HG03460 (cell line): Measurements from ENCODE around the gene ACKR1.

Experiments
- ATAC-seq: cut with Tn5 transposase; IDR thresholded peaks from one replicate; pipeline ENCODE4 v1.9.1; 2021; ENCODE audit not compliant: unreplicated experiment

The ACKR1 gene

DNA sequence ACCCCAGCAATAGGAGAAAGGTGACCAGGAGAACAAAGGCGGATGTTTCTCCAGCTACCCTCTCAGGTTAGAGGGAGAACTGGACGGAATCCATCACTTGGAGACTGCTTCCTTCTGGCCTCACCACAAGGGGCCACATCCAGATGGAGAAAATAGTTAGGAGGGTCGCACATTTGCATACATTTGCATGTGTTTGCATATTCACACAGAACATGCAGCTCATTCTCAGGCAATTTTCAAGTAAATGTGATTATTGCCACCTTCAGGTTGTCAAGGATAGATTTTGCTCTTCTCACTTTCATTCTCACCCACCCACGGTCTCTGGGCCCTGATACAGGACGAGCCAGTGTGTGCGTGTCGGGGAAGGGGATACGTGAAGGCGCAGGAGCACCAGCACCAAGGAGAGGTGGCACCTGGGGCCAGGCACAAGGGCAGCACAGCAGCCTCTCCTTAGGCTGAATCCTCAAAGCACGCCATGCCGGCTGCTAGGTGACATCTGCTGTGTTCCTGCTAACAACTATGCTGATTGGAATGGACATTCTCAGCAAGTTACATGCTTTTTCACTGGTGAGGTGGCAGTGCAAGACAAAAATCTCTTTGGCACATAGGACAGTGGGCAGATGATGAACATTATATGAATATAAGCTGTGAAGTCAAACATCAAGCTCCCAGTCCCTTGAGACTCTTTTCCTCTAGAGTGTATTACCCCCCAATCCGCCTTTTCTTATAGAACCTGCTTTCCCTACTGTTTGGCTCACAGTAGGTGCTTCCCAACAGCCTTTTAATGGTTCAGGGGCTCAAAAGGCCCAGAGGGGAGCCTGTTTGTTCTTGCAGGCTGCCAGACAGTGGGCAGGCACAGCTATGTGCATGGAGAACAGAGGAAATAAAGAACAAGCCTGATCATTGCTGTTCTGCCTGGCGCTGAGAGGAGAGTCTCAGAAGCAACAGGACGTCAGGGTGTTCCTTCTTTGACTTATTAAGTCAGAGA lies 14.3 kb downstream of the ACKR1 start:
- ATAC-seq: no peak

DNA sequence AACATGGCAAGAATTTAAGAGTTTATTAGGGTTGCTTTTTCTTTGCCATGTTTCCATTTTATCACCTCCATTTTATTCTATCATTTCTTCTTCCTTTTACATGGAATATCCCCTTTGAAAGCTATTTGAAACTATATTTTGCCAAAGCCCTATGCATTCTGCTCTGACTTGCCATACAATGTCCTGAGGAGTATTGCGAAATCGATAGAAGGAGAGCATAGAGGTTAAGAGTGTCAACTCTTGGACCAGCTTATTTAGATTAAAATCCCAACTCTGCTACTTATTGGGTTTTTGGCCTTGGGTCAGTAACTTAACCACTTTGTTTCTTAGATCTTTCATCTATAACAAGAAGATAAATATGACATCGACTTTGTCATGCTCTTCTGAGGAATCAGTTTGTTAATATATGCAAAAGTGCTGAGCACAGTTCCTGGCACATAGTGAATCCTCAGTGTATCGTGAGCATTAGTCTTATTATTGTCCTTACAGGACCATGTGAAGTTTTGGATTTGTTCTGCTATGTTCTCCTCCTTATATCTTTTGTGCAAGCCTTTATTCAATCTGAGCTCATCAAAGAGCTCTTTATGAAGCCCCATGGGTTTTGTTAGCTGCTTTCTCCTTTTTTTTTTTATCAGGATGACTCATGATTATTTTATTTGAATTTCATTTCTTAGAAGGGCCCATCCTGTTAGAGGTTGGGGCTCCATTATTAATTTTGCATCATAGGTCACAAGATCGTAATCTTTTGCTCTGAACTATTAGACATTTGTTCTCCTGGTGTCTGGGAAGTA lies 17.6 kb downstream of the ACKR1 start:
- no peak for ATAC-seq

DNA sequence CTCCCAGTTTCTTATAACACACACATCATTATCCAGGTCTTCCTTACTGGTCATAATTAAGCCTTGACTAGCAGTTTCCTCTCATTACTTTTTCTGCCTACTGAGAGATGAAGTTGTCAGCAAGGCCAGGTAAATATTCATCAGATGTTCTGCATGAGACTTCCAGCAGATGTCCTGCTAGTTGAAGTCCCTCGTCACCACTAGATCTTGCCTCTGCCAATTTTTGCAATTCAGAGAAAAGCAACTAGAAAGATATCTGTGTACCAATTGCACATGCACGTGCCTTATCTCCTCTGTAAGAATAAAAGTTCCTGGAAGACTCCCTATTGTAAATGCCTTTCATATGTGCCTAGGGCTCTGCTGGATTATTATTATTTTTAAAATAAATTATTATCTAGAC lies 18.3 kb downstream of the ACKR1 start:
- ATAC-seq: no peak

DNA sequence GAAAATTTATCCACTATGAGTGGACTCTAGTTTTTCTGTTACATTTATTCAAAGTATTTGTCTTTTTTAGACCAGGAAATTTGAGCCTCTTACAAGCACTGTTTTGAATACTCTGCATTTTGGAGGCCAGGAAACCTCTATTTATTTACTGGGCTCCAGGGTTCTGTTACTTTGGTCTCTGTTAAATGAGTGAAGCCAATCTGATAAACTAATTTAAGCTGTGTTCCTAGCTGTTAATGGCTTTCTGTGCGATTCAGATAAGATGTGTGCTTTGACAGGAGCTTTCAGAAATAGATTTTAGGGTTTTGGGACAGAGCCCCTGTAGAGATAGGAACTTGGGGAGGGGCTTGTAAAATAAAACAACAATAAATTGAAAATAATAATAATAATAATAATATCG lies 23.9 kb downstream of the ACKR1 start:
- no peak for ATAC-seq

DNA sequence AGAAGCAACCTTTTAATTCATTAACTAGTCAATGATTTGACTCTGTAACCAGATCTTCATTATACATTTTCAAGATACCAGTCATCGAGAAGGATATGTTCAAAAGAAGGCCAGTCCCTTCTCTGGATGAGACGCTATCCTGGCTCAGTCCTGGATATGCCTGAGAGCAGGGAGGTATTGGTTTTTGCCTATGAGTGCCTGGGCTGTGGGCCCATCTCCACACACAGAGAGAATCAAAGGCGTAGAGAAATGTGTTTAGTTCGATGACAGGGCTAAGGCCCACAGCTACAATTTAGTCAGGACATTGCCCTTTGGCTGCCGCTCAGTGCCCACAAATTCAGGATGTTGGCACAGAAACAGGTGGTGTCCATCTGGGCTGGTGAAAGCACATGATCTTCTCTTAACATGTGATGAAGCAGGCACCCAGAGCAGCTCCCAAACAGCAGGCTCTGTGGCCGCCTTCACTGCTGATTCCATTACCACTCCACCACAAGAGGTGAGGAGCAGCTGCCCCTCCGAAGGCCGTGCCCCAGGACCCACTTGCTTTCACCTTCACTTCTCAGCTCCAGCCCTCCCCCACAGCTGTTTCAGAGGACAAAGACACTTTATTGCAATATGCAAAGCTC lies 24.7 kb downstream of the ACKR1 start:
- ATAC-seq: no peak

DNA sequence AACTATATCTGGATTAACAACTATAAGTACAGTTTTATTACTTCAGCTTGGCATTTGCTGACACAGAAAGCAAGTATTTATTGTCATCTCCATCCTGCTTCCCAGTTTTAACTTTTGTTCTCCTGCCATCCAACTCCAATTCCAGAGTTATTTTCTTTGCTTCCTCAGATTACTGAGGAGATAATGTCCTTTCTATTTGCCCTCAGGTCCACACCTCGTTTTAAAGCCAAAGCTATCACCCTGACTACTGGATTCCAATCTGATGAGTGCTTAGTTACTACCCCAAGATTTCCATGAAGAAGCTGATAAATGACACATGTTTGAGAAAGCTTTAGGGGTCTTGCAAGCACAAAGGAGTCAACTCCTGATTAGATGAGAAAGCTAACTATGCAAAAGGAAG lies 25.2 kb downstream of the ACKR1 start:
- no peak for ATAC-seq

DNA sequence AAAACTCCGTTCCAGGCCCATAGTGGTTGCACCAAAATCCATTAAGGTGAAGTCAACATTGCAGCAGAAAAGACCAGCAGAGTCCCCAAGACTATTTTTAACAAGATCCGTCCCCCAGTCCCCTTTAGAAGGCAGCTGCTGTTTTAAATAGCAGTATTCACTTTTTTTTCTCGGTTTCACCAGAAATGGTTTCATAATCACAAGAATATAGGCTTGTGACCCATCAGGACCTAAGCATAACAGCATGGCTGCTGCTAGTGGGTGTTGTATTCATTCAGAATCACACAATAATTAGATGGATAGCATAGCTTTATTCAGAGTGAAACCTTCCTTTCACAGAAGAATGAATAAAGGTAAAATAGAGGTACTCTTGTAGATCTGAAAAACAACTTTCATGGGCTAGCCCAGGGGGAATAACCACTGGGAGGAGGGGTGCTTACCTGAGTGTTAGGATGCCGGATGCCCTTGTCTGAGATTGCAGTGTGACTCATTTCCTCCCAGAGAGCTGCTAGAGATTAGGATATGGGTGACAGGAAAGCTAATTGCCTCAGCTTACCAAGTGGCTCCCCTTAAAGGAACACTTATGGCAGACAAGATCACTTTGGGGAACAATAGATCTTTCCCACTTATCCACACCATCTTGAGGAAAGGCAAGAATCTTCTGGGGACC lies 35.0 kb downstream of the ACKR1 start:
- ATAC-seq: no peak

DNA sequence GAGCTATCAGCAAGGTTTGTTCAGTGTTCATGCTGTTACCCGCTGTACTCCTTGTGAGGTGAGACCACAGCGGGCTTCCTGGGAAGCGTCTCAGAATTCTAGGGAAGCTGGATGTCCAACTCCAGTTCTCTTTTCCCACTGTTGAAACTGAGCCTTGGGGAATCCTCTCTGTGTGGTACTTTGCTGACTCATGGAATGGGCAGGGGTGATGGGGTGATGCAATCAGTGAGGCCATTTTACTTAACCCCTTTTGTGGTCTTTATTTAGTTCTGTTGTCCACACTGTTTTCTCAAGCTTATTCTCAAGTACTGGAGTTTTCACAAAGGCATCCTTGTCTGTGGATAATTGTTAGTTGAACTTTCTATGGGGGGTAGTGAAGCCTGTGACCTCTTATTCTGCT lies 42.6 kb downstream of the ACKR1 start:
- no peak for ATAC-seq

DNA sequence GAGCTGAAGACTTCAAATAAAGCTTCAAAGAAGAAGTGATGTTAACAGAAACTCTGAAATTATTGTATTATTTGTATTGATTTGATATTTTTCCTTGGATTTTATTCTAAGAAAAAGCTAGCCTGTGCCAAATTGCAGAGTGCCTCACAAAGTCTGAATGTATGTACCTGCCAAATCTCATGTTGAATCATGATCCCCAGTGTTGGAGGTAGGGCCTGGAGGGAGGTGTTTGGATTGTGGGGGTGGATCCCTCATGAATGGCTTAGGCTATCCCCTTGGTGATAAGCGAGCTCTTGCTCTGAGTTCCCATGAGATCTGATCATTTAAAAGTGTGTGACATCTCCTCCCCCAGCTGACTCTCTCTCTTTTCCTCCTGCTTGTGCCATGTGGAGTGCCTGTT lies 43.6 kb downstream of the ACKR1 start:
- no peak for ATAC-seq

DNA sequence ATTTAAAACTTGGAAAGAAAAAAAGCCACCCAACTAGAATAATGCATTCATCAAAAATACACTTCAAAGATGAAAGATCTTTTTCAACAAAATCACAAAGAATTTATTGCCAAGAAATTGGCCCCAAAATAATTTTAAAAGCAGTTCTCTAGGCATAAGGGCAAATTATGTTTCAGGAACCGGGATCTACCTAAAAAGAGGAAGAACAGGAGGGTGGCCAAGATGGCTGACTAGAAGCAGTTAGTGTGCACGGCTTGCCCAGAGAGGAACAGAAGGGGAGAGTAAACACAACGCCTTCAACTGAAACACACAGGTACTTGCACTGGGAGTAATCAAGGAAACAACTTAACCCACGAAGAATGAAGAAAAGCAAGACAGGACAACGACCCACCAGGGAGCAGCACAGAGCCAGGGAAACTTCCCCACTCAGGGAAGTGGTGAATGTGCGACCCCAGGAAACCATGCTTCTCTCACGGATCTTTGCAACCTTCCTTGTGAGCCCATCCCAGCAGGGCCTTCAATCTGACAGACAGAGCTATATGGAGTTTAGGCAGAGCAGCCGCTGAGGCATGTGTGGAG lies 46.1 kb downstream of the ACKR1 start:
- ATAC-seq: no peak
